ENCODE results near the gene KIAA0319L. TPM values are rescaled to one million over a fixed set of nuclear protein-coding genes. Genes with fewer than 3 reads are reported as not detected.

The KIAA0319L gene
- total RNA-seq, 6 donors from 2014 or later = 68.1 to 140 (median 107) TPM

GRCh38 chr1:35571263-35571662, 14.1 kb upstream of the KIAA0319L start:
- TF ChIP-seq, protein P1, sequence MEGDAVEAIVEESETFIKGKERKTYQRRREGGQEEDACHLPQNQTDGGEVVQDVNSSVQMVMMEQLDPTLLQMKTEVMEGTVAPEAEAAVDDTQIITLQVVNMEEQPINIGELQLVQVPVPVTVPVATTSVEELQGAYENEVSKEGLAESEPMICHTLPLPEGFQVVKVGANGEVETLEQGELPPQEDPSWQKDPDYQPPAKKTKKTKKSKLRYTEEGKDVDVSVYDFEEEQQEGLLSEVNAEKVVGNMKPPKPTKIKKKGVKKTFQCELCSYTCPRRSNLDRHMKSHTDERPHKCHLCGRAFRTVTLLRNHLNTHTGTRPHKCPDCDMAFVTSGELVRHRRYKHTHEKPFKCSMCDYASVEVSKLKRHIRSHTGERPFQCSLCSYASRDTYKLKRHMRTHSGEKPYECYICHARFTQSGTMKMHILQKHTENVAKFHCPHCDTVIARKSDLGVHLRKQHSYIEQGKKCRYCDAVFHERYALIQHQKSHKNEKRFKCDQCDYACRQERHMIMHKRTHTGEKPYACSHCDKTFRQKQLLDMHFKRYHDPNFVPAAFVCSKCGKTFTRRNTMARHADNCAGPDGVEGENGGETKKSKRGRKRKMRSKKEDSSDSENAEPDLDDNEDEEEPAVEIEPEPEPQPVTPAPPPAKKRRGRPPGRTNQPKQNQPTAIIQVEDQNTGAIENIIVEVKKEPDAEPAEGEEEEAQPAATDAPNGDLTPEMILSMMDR (IDR thresholded peaks at IDR 0.05) = no peak
- no peak for TF ChIP-seq EP300 (IDR thresholded peaks at IDR 0.05)
- TF ChIP-seq POLR2A (IDR thresholded peaks at IDR 0.05) = no peak
- no peak for TF ChIP-seq POLR2AphosphoS5 (IDR thresholded peaks at IDR 0.05)
- no peak for ATAC-seq (ENCODE audit: low FRiP score in 2 of 2)
- Histone ChIP-seq H3K36me3 (peaks cover 0 to 4% (median 1%) of the 10 kb centered on the region in 4 donors), H3K4me3 (no peak overlapping the region), H3K4me1 (peaks cover 9 to 38% (median 33%) of the 10 kb centered on the region in 4 donors), H3K27ac (no peak overlapping the region), H3K27me3 (peaks cover 0 to 15% (median 4%) of the 10 kb centered on the region in 4 donors), H3K9me3 (no peaks in the 10 kb centered on the region)
- no peak for DNase-seq
- WGBS, 2 donors = 83 to 86% methylated on average over 7 to 8 of the region's 8 CpGs

DNA sequence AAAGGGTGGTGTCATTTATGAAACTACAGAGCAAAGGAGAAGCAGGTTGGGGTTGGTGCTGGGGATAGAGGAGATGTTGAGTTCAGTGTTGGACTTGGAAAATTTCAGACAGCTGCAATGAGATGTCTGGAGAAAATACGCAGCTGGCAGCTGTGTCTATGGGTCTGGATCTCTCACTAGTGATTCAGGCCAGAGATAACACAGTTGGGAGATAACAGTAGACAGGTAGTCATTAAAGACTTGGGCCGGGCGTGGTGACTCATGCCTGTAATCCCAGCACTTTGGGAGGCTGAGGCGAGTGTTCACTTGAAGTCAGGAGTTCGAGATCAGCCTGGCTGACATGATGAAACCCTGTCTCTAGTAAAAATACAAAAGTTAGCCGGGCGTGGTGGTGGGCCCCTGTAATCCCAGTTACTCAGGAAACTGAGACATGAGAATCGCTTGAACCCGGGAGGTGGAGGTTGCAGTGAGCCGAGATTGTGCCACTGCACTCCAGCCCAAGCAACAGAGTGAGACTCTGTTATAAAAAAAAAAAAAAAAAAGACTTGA, 13.5 kb upstream of the KIAA0319L start:
- ATAC-seq (ENCODE audit: low FRiP score in 2 of 2) (no peak), DNase-seq (no peak)
- peaks cover 9 to 32% (median 28%) of the 10 kb centered on the region in 4 donors for H3K4me1 ChIP-seq
- no peak overlapping the region for H3K4me3 ChIP-seq
- WGBS, 2 donors = 86 to 90% methylated on average over 10 of the region's 10 CpGs
- H3K36me3 ChIP-seq = peaks cover 0 to 10% (median 4%) of the 10 kb centered on the region in 4 donors
- no peaks in the 10 kb centered on the region for H3K9me3 ChIP-seq
- peaks cover 0 to 15% (median 4%) of the 10 kb centered on the region in 4 donors for H3K27me3 ChIP-seq
- TF ChIP-seq POLR2A (IDR thresholded peaks at IDR 0.05) (no peak), POLR2AphosphoS5 (IDR thresholded peaks at IDR 0.05) (no peak), EP300 (IDR thresholded peaks at IDR 0.05) (no peak)
- TF ChIP-seq, protein P1 (IDR thresholded peaks at IDR 0.05) = no peak
- no peak overlapping the region for H3K27ac ChIP-seq

- TF ChIP-seq EP300 (IDR thresholded peaks at IDR 0.05) = no peak
- TF ChIP-seq, protein P1 (IDR thresholded peaks at IDR 0.05) = no peak
- no peak for TF ChIP-seq POLR2A (IDR thresholded peaks at IDR 0.05)
- TF ChIP-seq POLR2AphosphoS5 (IDR thresholded peaks at IDR 0.05) = no peak
- H3K27ac ChIP-seq = no peak overlapping the region
- peaks cover 0 to 16% (median 7%) of the 10 kb centered on the region in 4 donors for H3K36me3 ChIP-seq
- no peak for ATAC-seq (ENCODE audit: low FRiP score in 2 of 2)
- no peak for DNase-seq
- no peak overlapping the region for H3K4me3 ChIP-seq
- H3K9me3 ChIP-seq = no peaks in the 10 kb centered on the region
- peaks cover 0 to 15% (median 4%) of the 10 kb centered on the region in 4 donors for H3K27me3 ChIP-seq
- H3K4me1 ChIP-seq = peaks cover 9 to 25% (median 20%) of the 10 kb centered on the region in 4 donors
- 80 to 91% methylated on average over 1 of the region's 1 CpG for WGBS, 2 donors
Measured at GRCh38 chr1:35569936-35570335, 12.7 kb upstream of the KIAA0319L start.

GRCh38 chr1:35568975-35569395, 11.8 kb upstream of the KIAA0319L start:
- TF ChIP-seq POLR2A (IDR thresholded peaks at IDR 0.05) = no peak
- TF ChIP-seq, protein P1 (IDR thresholded peaks at IDR 0.05) = peak; percentile 78 to 89 (median 84)
- no peak overlapping the region for H3K27ac ChIP-seq
- DNase-seq = peak in 1 of 2 donors; percentile 73
- peak; percentile 72 to 78 for ATAC-seq (ENCODE audit: low FRiP score in 2 of 2)
- peaks cover 0 to 21% (median 8%) of the 10 kb centered on the region in 4 donors for H3K36me3 ChIP-seq
- H3K4me3 ChIP-seq = no peak overlapping the region
- H3K27me3 ChIP-seq = peaks cover 0 to 10% (median 4%) of the 10 kb centered on the region in 4 donors
- WGBS, 2 donors = 19 to 37% methylated on average over 4 of the region's 4 CpGs
- H3K4me1 ChIP-seq = peaks cover 9 to 21% (median 15%) of the 10 kb centered on the region in 4 donors
- H3K9me3 ChIP-seq = no peaks in the 10 kb centered on the region

Data from upper lobe of left lung (tissue), 6 donors.